HepG2 (cell line): ENCODE results near the gene MAPKAPK3. TPM values are rescaled to one million over a fixed set of nuclear protein-coding genes. Genes with fewer than 3 reads are reported as not detected.

ENCODE experiments used
- BHLHE40 ChIP-seq: IDR thresholded peaks from 2 replicates; pipeline ENCODE4 v1.6.1; 2011; ENCODE audit warnings: low read length, improper control_type of control experiment
- DNMT3B ChIP-seq: conservative IDR thresholded peaks from 2 replicates; pipeline ENCODE4 v1.6.1; 2016; ENCODE audit warnings: missing biosample characterization, control low read depth
- EZH2 ChIP-seq: conservative IDR thresholded peaks from 2 replicates; pipeline ENCODE4 v1.6.1; 2012; ENCODE audit warnings: mild to moderate bottlenecking, low read depth, low read length, moderate library complexity
- HES4 ChIP-seq: sonication (generic); formaldehyde crosslinking; IDR thresholded peaks from 2 replicates; pipeline ENCODE4 v1.9.0; 2021; ENCODE audit warnings: mild to moderate bottlenecking, missing genetic modification reagents, borderline replicate concordance
- KLF16 ChIP-seq, 2 experiments: sonication (generic) in 1 of 2; formaldehyde crosslinking in 1 of 2; IDR thresholded peaks; 2 replicates each; pipeline versions ENCODE4 v1.6.1 to v1.8.0; 2016 to 2023; ENCODE audit warnings: missing genetic modification reagents in 2 of 2, missing compliant biosample characterization in 1 of 2
- MATR3 ChIP-seq: sonication (generic); formaldehyde crosslinking; IDR thresholded peaks from 2 replicates; pipeline ENCODE4 v1.4.0; 2020; ENCODE audit warnings: missing genetic modification reagents
- MXD3 ChIP-seq: IDR thresholded peaks from 2 replicates; pipeline ENCODE4 v1.6.1; 2016; ENCODE audit warnings: mild to moderate bottlenecking, missing biosample characterization, missing genetic modification reagents
- NCOA5 ChIP-seq: sonication (generic); formaldehyde crosslinking; IDR thresholded peaks from 2 replicates; pipeline ENCODE4 v1.4.0; 2020; ENCODE audit warnings: missing genetic modification reagents
- NFIB ChIP-seq: sonication (generic); formaldehyde crosslinking; IDR thresholded peaks from 2 replicates; pipeline ENCODE4 v1.9.0; 2021; ENCODE audit warnings: missing genetic modification reagents, mild to moderate bottlenecking, borderline replicate concordance
- RFX5 ChIP-seq: IDR thresholded peaks from 2 replicates; pipeline ENCODE4 v1.6.1; 2011; ENCODE audit warnings: low read depth, low read length, improper control_type of control experiment
- STAG1 ChIP-seq: sonication (generic); formaldehyde crosslinking; IDR thresholded peaks from 2 replicates; pipeline ENCODE4 v1.4.0; 2020; ENCODE audit warnings: missing genetic modification reagents
- TERF1 ChIP-seq: sonication (generic); formaldehyde crosslinking; IDR thresholded peaks from 2 replicates; pipeline ENCODE4 v1.8.0; 2022; ENCODE audit warnings: mild to moderate bottlenecking, missing genetic modification reagents, moderate library complexity
- TGIF2 ChIP-seq: IDR thresholded peaks from 2 replicates; pipeline ENCODE4 v1.6.1; 2016; ENCODE audit warnings: control low read depth, missing compliant biosample characterization
- THAP7 ChIP-seq: sonication (generic); formaldehyde crosslinking; IDR thresholded peaks from 2 replicates; pipeline ENCODE4 v1.8.1; 2023; ENCODE audit warnings: mild to moderate bottlenecking, missing genetic modification reagents
- TP53 ChIP-seq: sonication (generic); formaldehyde crosslinking; conservative IDR thresholded peaks from 2 replicates; pipeline ENCODE4 v1.4.0; 2020; ENCODE audit warnings: missing genetic modification reagents
- YEATS4 ChIP-seq: sonication (generic); formaldehyde crosslinking; IDR thresholded peaks from 2 replicates; pipeline ENCODE4 v1.4.0; 2020; ENCODE audit warnings: missing genetic modification reagents, borderline replicate concordance
- ZNF431 ChIP-seq: sonication (generic); formaldehyde crosslinking; IDR thresholded peaks from 2 replicates; pipeline ENCODE4 v1.9.0; 2022; ENCODE audit warnings: missing genetic modification reagents, low read depth, mild to moderate bottlenecking, borderline replicate concordance
- ZNF572 ChIP-seq: sonication (generic); formaldehyde crosslinking; IDR thresholded peaks from 2 replicates; pipeline ENCODE4 v1.5.1; 2020; ENCODE audit warnings: mild to moderate bottlenecking, missing genetic modification reagents
- ZNF589 ChIP-seq: sonication (generic); formaldehyde crosslinking; conservative IDR thresholded peaks from 2 replicates; pipeline ENCODE4 v1.8.0; 2022; ENCODE audit warnings: mild to moderate bottlenecking, moderate library complexity, missing genetic modification reagents
- ZNF619 ChIP-seq: sonication (generic); formaldehyde crosslinking; IDR thresholded peaks from 2 replicates; pipeline ENCODE4 v1.4.0; 2020; ENCODE audit warnings: mild to moderate bottlenecking, missing genetic modification reagents
- ZUFSP ChIP-seq: sonication (generic); formaldehyde crosslinking; IDR thresholded peaks from 2 replicates; pipeline ENCODE4 v1.9.0; 2021; ENCODE audit warnings: missing genetic modification reagents, mild to moderate bottlenecking, borderline replicate concordance
- polyA plus RNA-seq, 8 experiments: library from polyadenylated mRNA; depleted of rRNA in 3 of 8; stranded (reverse) in 7 of 8; unstranded in 1 of 8; fragments of >200 nt; fragmentation: Illumina TruSeq in 4 of 8; extraction: Trizol in 4 of 8; gene quantifications; 2 replicates each; pipeline versions ENCODE4 v1.2.1 to v1.2.3, GENCODE V29; 2011 to 2016; ENCODE audit warnings: low read depth in 4 of 8, missing spikeins in 1 of 8, mixed read lengths in 1 of 8; ENCODE audit not compliant: insufficient read depth in 1 of 8
- total RNA-seq, 5 experiments: library from RNA; depleted of rRNA; stranded (reverse); fragments of >200 nt; fragmentation: Illumina TruSeq; extraction: Trizol; gene quantifications; 2 replicates each; pipeline ENCODE4 v1.2.3, GENCODE V29; 2016; ENCODE audit warnings: low read depth in 1 of 5
- TF ChIP-seq, protein P1 (sequence below): sonication (generic); formaldehyde crosslinking; IDR thresholded peaks from 2 replicates; pipeline ENCODE4 v1.4.0; 2020; ENCODE audit warnings: mild to moderate bottlenecking, missing genetic modification reagents, borderline replicate concordance
- TF ChIP-seq, protein P2 (sequence below): sonication (generic); formaldehyde crosslinking; IDR thresholded peaks from 2 replicates; pipeline ENCODE4 v1.8.1; 2023; ENCODE audit warnings: mild to moderate bottlenecking, missing genetic modification reagents, borderline replicate concordance

MAPKAPK3 gene
- total and polyA plus RNA-seq, 2 of the 13 experiments (the other 11 are each of a cell fraction or from before 2014, with no cell fraction given) = 39.9 to 41.2 TPM

DNA sequence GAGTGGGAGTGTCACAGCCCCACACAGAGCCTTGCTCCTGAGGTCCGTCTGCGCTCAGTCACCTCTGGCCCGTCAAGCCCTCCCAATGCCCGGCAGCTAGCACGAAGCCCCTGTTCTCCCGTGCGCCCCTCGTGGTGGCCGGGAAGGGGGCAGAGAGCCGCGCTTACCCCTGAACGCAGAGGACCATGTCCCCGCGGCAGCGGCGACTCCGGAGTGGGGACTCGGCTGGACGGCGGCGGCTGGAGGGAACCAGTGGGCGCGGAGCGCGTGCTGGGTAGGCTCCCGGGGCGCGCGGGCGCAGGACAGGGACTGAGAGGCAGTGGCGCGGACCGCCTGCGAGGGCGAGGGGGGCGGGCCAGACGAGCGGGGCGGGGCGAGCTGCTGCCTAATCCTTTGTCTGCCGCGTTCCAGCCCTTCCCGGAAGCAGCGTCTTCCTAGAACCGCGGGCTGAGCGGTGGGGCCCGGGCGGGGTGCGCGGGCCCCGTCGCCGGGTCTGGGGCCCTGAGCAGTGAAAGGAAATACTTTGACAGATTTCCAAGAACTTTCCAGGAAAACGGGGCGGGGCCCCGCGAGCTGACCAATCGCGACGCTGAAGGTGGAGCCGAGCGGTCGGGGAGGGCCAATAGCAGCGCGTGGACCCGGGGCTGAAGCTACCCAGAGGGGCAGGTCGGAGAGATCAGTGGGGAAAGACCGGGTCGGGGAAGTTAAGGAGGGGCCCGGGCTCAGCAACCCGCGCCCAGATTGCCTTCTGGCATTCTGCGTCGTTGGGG is 5.3 kb upstream of the MAPKAPK3 start, which contains the start of gene CISH (continued):
- TF ChIP-seq ZNF589 (0 out of 2 replicates have a peak, but pooled peaks have one; percentile 71), MXD3 (CRISPR knock-in tag) (peak; percentile 67), TP53 (CRISPR knock-in tag) (no peak; the same call in 1 of the 2 replicates), THAP7 (CRISPR knock-in tag) (no peak), ZNF619 (no peak), HES4 (CRISPR knock-in tag) (peak; percentile 65; the same call in 1 of the 2 replicates), DNMT3B (CRISPR knock-in tag) (0 out of 2 replicates have a peak, but pooled peaks have one; percentile 49), MATR3 (no peak), NFIB (CRISPR knock-in tag) (peak; percentile 92; the same call in 1 of the 2 replicates), EZH2 (no peak), BHLHE40 (no peak), RFX5 (no peak; the same call in 1 of the 2 replicates), STAG1 (CRISPR knock-in tag) (peak; percentile 41), TERF1 (CRISPR knock-in tag) (0 out of 2 replicates have a peak, but pooled peaks have one; percentile 50), ZNF572 (CRISPR knock-in tag) (peak; percentile 84; the same call in 1 of the 2 replicates), ZNF431 (no peak), NCOA5 (no peak), YEATS4 (CRISPR knock-in tag) (no peak), TGIF2 (CRISPR knock-in tag) (peak; percentile 61), ZUFSP (CRISPR knock-in tag) (no peak), KLF16 (CRISPR knock-in tag; IDR thresholded peaks at IDR 0.05) (peak; percentile 85 to 86; a peak in 3 of 4 replicates)
- TF ChIP-seq, protein P1, sequence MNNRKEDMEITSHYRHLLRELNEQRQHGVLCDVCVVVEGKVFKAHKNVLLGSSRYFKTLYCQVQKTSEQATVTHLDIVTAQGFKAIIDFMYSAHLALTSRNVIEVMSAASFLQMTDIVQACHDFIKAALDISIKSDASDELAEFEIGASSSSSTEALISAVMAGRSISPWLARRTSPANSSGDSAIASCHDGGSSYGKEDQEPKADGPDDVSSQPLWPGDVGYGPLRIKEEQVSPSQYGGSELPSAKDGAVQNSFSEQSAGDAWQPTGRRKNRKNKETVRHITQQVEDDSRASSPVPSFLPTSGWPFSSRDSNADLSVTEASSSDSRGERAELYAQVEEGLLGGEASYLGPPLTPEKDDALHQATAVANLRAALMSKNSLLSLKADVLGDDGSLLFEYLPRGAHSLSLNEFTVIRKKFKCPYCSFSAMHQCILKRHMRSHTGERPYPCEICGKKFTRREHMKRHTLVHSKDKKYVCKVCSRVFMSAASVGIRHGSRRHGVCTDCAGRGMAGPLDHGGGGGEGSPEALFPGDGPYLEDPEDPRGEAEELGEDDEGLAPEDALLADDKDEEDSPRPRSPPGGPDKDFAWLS (CRISPR knock-in tag) = 0 out of 2 replicates have a peak, but pooled peaks have one; percentile 75
- TF ChIP-seq, protein P2, sequence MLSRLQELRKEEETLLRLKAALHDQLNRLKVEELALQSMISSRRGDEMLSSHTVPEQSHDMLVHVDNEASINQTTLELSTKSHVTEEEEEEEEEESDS = no peak
